Mammary microvascular endothelial cell (primary cell): ENCODE measurements around the gene NUDT22. TPM values are rescaled to one million over a fixed set of nuclear protein-coding genes. Genes with fewer than 3 reads are reported as not detected.

Experiments used
- total RNA-seq: library from RNA; depleted of rRNA; stranded (reverse); fragments of >200 nt; gene quantifications from 2 replicates; pipeline ENCODE4 v1.2.3, GENCODE V29; 2015

The NUDT22 gene, protein sequence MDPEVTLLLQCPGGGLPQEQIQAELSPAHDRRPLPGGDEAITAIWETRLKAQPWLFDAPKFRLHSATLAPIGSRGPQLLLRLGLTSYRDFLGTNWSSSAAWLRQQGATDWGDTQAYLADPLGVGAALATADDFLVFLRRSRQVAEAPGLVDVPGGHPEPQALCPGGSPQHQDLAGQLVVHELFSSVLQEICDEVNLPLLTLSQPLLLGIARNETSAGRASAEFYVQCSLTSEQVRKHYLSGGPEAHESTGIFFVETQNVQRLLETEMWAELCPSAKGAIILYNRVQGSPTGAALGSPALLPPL
- 58.7 and 61.6 TPM in 2 replicates for total RNA-seq

DNA sequence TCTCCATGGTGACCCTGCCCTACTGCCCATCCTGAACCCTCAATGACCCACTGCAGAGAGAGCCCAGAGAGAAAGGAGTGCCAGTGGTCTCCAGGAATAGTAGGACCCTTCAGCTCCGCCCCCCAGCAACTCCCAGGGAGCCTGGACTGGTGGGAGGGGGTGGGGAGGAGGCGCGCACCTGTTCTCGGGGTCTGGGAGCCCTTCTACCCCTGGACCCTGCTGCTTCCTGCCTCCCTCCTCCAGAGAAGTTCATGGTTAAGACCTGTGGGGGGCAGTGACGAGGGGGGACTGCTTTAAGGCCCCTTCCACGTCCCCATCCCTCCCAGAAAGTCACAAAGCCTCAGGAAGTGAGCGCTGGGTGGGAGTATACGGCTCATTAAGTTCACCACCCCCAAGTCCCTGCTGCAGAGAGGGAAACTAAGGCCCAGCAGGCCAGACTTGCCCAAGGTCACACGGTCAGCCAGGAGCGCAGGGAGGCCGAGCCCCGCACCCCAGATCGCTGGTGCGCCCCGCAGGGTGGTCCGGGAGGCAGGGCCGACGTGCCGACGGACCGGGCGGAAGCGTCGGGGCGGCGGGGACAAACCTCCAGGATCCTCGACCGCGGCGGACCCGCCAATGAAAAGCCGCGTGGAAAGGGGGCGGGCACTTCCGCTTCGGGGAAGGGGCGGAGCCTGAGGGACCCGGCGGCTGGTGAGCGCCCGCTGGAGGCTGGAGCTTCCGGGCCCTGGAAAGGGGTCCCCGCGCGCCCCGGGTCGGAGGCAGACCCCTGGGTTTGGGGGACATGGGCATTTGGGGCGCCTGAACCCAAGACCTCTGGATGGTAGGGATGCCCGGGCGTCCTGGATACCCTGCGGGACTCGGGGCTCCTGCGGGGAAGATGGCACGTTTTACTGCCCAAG lies at the start of gene NUDT22, which contains the start of gene TRPT1:
Gene NUDT22 (plus strand): TSS at position 667 of the 899 bp plus-strand sequence. CDS start 379 bp downstream, outside the sequence.
Gene TRPT1 (minus strand): TSS at position 579 of the 899 bp plus-strand sequence. CDS start 326 bp downstream, at position 253.

DNA sequence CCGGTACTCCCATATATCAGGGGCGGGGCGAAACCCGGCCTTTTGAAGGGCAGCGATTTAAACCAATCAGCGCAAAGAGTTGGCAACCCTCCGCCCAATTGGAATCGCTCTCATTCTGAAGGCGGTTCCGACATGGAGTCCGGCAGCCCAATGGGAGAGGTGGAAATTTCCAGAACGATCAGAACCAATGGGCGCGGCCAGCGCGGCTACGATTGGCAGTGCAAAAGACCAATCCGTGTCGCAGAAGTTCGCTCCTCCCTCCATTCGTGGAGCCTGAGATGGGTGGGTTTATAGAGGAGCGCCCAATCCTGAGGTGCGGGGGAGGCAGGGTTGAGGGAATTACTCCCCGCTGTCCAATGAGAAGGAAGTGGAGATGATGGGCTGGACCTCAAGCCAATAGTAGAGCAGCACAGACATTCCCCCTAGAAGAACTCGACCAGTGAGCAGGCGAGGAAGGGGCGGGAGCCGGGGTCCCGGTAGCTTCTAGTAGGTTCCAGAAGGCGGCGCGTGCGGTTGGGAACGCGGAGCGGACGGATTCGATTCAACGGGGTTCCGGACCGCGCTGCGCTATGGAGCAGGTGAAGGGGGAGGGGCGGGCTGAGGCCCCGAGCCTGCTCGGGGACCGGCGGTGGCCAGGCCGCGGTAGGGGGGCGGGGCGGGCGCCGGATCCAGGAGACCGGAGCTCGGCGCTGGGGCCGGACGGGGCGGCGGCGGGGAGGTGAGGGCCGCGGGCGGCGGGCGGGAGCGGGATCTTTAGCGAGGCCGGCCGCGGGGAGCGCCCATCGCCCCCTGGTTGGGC lies 40.2 kb upstream of the NUDT22 start, which contains the start of gene STIP1:
Gene STIP1 (plus strand): TSS at position 479 of the 799 bp plus-strand sequence. CDS start 91 bp downstream, at position 570.

DNA sequence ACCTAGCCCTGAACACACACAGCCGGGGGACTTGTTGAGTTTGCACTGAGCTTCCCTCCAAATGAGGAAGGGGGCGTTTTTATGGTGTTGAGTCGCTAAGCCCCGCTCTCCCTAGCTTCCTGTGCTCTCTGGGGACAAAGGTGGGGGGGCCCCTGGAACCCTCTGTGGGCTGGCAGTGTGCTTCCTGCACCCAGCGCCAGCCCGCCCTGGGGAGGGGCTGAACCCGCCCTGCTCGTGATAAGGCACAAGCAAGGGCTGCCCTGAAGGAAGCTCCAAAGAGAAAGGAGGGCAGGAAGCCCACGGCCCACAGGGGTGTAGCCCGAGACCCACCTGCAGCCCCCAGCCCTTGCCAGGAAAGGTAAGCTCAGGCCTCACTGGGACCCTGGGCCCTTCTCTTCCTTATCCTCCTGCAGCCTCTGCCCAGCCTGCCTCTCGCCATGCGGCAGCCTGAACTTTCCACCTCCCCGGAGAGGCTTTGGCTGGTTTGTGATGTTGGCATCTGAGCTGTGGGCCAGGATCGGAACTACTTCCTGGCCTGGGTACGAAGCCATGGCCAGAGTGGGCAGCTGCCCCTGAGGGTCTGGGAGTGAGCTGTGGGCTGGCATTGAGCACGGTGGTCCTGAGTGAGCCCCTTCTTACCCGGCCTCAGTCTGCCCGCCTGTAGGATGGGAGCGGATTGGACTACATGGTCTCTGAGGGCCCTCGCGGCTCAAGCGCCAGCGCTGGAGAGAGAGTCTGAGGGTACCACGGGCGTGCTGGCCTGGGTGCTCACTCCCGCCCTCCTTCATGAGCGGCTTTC lies 19.4 kb upstream of the NUDT22 start, which contains the start of gene FERMT3:
Gene FERMT3 (plus strand): TSS at position 265 of the 799 bp plus-strand sequence. CDS start 644 bp downstream, outside the sequence.

DNA sequence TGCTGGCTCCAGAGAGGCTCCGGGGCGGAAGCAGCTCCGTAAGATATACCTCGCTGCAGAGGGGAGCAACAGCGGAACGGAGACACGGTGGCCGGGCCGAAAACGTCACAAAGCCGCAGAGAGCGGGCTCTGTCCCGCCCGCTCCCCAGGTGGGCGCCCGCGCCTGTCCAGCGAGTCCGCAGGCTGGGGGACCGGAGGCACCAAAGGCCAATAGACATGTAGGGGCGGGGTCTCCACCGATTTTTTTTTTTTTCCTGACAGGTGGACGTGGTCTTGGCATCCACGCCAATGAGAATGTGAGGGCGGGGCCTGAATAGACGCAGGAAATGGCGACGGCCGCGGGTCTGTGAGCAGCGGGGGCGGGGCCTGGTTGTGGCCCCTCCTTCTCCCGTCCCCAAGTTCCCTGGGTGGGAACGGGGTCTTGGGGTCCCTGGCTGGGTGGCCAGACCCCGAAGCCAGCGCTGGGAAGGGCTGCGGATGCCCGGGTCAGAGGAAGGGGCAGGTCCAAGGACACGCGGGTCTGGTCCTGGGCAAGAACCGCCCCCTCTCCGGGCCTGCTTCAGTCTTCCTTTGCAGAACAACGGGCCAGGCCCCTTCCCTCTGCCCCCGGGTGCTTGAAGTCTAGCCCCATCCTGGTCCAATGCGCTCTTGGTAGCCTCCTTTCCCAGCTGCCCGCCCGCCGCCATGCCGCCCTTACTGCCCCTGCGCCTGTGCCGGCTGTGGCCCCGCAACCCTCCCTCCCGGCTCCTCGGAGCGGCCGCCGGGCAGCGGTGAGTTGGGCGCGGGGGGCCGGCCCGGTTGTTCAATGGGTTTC lies 4.3 kb downstream of the NUDT22 start, which contains the start of gene DNAJC4:
Gene DNAJC4 (plus strand): TSS at position 378 of the 814 bp plus-strand sequence. CDS start 307 bp downstream, at position 685.

DNA sequence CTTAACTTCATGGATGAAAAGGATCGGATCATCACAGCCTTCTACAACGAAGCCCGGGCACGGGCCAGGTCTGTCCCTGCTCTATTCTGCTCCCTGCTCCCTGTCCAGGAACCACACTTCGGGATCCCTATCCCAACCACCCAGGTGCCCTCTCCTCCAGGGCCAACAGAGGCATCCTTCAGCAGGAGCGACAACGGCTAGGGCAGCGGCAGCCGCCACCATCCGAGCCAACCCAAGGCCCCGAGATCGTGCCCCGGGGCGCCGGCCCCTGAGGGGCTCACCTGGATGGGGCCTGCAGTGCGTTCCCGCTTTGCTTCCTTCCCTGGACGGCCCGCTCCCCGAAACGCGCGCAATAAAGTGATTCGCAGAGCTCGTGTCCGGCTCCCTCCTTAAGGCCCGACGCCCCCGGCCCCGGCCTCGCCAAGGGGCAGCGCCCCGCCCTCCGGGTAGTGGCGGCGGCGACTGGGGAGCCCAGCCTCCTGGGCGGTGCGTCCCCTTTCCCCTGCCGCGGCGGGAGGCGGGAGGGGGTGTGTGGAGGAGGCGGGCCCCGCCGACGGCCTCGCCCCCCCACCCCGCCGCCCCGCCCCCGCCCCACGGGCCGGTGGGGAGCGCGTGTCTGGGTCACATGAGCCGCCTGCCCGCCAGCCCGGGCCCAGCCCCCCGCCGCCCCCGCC lies 8.0 kb downstream of the NUDT22 start, which contains the start of gene VEGFB:
Gene VEGFB (plus strand): TSS at position 672 of the 674 bp plus-strand sequence. CDS start 250 bp downstream, outside the sequence.

DNA sequence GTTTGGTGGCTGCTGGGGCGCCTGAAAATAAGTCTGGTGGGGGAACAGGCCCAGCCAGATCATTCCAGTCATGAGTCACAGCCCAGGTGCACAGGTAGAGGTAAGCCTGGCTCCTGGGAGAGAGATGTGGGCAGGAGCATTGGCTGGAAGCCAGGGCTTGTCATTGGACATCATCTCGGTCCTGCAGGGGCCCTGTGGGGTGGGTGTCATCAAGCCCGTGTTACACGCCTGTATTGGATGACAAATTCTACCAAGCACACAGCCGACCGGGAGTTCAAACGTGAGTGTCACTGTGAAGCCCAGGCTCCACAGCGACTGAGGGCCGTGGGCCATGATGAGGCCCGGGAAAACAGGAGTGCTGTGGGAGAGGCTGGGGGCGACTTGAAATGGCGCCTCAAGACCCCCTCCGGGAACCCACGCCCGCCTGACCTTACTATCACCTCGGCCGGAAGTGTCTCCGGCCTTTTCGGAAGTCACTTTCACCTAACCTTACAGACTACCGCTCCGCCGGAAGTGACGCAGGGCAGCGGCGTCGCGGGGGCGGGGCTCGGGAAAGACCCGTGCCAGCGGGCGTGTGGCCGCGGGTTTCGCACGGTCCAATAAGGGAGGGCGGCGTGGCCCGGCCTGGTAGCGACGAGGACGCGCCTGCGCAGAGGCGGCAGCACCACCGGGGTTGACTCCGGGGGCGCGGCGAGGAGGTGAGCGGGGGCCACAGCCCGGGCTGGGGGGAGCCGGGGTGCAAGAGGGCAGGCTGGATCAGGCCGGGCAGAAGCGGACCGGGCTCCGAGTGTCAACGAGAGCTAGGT lies 14.6 kb downstream of the NUDT22 start, which contains the start of gene FKBP2:
Gene FKBP2 (plus strand): TSS at position 661 of the 806 bp plus-strand sequence. CDS start 1,293 bp downstream, outside the sequence.

DNA sequence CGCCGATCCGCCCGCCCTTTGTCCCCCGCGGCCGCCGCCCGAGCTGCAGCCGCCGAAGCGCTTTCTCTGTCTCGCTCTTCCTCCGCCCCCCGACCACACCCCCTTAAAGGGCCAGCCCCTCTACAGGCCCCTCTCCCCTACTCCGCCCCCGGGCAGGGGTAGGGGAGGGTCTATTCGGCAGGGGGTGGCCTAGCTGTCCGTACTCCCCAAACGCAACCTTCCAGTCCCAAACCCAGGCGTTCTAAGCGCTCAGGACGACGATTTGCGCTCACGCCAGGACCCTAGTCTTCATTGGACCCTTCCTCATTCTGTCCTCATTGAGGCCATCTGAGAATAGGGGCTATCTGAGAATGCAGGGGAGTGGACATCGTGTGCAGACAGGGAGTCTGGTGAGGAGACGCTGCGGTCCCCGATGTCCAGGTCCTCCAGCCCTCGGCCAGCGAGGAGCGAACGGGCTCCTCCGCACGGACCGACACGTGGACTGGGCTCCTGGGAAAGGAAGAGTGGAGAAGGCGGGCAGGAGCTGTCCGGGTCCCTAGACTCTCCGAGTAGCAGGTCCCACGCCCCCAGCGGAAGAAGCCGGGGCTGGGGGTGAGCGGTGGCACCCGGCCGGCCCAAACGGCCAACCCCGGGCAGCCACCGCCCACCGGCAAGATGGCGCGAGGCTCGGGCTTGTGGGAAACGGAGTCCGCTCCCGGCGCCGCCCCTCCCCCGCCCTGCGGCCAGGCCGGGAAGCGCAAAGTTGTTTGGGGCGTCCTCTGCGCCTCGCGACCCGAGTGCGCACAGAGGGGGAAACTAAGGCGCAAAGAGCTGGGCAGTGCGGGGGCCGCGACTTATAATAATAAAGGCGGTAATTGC lies 21.0 kb downstream of the NUDT22 start, which contains the start of gene PPP1R14B:
Gene PPP1R14B (minus strand): TSS at position 73 of the 858 bp plus-strand sequence. CDS start 270 bp downstream, outside the sequence.

DNA sequence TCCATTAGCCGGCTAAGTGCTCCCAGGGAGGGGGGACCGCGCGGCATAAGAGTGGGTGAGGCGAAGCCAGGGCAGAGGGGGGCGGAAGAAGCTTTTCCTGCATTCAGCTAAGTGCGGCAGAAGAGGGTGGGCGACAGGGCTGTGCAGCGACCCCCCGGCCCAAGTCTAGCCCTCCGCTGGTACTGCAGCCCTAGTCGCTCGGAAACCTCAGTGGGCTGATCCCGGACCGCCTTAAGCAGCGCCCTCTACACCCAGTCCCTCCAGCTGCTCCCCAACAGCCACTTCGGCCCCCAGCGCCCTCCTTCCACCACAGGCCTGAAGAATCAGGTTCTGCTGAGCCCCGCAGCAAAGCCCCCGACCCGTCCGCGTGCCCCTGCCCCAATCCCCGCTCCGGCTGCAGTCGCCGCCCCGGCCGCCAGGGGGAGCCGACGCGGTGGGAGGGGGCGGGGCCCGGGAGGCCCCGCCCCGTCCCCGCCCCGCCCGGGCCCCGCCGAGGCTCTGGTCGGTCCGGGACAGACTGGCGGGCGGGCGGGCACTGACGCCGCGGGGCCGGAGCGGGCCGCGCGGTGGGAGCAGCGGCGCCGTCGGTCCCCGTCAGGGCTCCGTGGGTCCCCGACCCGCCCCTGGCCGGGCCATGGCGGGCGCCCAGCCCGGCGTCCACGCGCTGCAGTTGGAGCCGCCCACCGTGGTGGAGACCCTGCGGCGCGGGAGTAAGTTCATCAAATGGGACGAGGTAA lies 25.1 kb downstream of the NUDT22 start, which contains the start of gene PLCB3:
Gene PLCB3 (plus strand): TSS at position 515 of the 737 bp plus-strand sequence. CDS start 120 bp downstream, at position 635.

Other genes with a start within 250 kb of the NUDT22 start
- 103 and 106 TPM in 2 replicates for gene OTUB1, start 239.8 kb upstream of the NUDT22 start, total RNA-seq
- gene FLRT1, start 190.3 kb upstream of the NUDT22 start, total RNA-seq: not detected in 2 replicates
- gene MACROD1, start 60.2 kb upstream of the NUDT22 start, total RNA-seq: 10.5 and 17.9 TPM in 2 replicates
- gene STIP1, start 40.1 kb upstream of the NUDT22 start, total RNA-seq: 223 and 239 TPM in 2 replicates
- 59.4 and 69.7 TPM in 2 replicates for gene FERMT3, start 19.6 kb upstream of the NUDT22 start, total RNA-seq
- gene TRPT1, start 88 bp upstream of the NUDT22 start, total RNA-seq: 30.1 and 30.4 TPM in 2 replicates
- gene DNAJC4, start 4.3 kb downstream of the NUDT22 start, total RNA-seq: 6.5 and 9.0 TPM in 2 replicates
- 31.6 and 40.1 TPM in 2 replicates for gene VEGFB, start 8.3 kb downstream of the NUDT22 start, total RNA-seq
- gene FKBP2, start 14.8 kb downstream of the NUDT22 start, total RNA-seq: 65.9 and 69.2 TPM in 2 replicates
- 432 and 445 TPM in 2 replicates for gene PPP1R14B, start 20.7 kb downstream of the NUDT22 start, total RNA-seq
- 61.3 and 67.5 TPM in 2 replicates for gene PLCB3, start 25.3 kb downstream of the NUDT22 start, total RNA-seq
- gene BAD, start 58.4 kb downstream of the NUDT22 start, total RNA-seq: 95.7 and 96.5 TPM in 2 replicates
- gene GPR137, start 59.6 kb downstream of the NUDT22 start, total RNA-seq: 22.8 and 27.8 TPM in 2 replicates
- gene KCNK4, start 65.0 kb downstream of the NUDT22 start, total RNA-seq: not detected in 2 replicates
- gene CATSPERZ, start 74.1 kb downstream of the NUDT22 start, total RNA-seq: 0.15 TPM in 1 of 2 replicates, not detected in the other
- gene ESRRA, start 79.2 kb downstream of the NUDT22 start, total RNA-seq: 32.8 and 35.2 TPM in 2 replicates
- 410 and 421 TPM in 2 replicates for gene TRMT112, start 91.3 kb downstream of the NUDT22 start, total RNA-seq
- 302 and 324 TPM in 2 replicates for gene PRDX5, start 91.8 kb downstream of the NUDT22 start, total RNA-seq
- gene CCDC88B, start 113.9 kb downstream of the NUDT22 start, total RNA-seq: 2.9 and 3.5 TPM in 2 replicates
- gene RPS6KA4, start 132.9 kb downstream of the NUDT22 start, total RNA-seq: 67.4 and 68.5 TPM in 2 replicates